HT-29 (cell line): ENCODE measurements around the gene SH3GL3. TPM values are rescaled to one million over a fixed set of nuclear protein-coding genes. Genes with fewer than 3 reads are reported as not detected.

Experiments used
- DNase-seq: peaks from one replicate; pipeline ENCODE4 v3.0.0-alpha.2; 2015; ENCODE audit warnings: low spot score
- total RNA-seq: library from RNA; depleted of rRNA; stranded (reverse); fragments of >200 nt; shearing (Covaris generic); gene quantifications from 2 replicates; pipeline ENCODE4 v1.2.3, GENCODE V29; 2014; rRNA removed

SH3GL3 gene
- total RNA-seq, 1 experiment from 2014 or later, result not detected

- DNase-seq, result no peak
These were observed 211.6 kb downstream of the SH3GL3 start for GRCh38 chr15:83658430-83659416.

DNA sequence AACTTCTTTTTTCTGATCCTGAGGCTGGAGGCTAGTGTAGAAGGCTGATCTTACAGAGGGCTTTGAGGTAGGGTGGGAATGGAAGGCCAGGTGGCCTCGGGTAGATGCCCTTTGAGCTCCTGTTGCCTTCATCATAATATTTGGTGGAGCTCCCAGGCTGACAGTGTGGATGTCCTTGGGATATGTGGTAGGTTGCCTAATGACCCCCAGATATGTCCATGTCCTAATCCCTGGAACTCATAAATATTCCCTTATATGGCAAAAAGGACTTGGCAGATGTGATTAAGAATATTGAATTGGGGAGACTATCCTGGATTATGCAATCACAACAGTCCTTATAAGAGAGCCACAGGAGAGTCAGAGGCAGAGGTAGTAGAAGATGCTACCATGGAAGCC, 212.3 kb downstream of the SH3GL3 start:
- DNase-seq, result no peak

- no peak for DNase-seq
These were observed 218.3 kb downstream of the SH3GL3 start for GRCh38 chr15:83665480-83665879.

Other genes starting within 250 kb of the SH3GL3 start
- not detected in 2 replicates for gene HDGFL3, start 239.5 kb upstream of the SH3GL3 start, total RNA-seq
- gene BNC1, start 162.7 kb upstream of the SH3GL3 start, total RNA-seq, result not detected in 2 replicates
- gene ADAMTSL3, start 206.8 kb downstream of the SH3GL3 start, total RNA-seq, result not detected in 2 replicates